SKM-1 treated with dmso at 0.1 percent for 144 hours (cell line): ENCODE results near the gene RBM39.
A peak's percentile ranks its signal among the peaks of the same experiment; 100 is the strongest.

Source experiments
- DNase-seq: peaks from one replicate; lab custom pipeline; 2025; ENCODE audit not compliant: unreplicated experiment; lab: John Stamatoyannopoulos, UW

RBM39 gene

GRCh38 chr20:35681960-35682359, 60.1 kb downstream of the RBM39 start:
- DNase-seq, result no peak

- peak; percentile 58 for DNase-seq
Measured at GRCh38 chr20:35680452-35681183, 61.4 kb downstream of the RBM39 start.

- DNase-seq, result no peak
Measured at GRCh38 chr20:35674921-35675320, 67.1 kb downstream of the RBM39 start.

GRCh38 chr20:35673884-35674283, 68.2 kb downstream of the RBM39 start:
- DNase-seq, result no peak

DNA sequence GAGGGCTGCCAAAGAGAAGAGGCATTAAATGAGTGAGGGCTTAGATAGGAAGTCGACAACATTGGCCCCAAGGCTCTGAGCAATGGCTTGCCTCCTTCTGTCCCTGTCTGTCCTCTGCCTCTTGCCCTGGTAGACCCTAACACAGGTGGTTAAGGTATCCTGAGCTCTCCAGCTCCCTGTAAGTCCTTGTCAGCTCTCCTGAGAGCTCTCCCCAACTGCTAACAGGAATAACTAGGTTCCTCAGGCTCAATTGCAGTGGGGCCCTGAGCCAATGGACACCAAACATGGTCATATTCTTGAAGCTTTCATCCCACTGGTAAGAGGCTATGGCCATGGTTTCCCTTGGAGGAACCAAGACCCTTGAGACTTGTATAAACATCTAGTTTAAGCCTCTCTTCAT, 72.4 kb downstream of the RBM39 start:
- no peak for DNase-seq

GRCh38 chr20:35669221-35669620, 72.8 kb downstream of the RBM39 start:
- DNase-seq, result no peak

DNA sequence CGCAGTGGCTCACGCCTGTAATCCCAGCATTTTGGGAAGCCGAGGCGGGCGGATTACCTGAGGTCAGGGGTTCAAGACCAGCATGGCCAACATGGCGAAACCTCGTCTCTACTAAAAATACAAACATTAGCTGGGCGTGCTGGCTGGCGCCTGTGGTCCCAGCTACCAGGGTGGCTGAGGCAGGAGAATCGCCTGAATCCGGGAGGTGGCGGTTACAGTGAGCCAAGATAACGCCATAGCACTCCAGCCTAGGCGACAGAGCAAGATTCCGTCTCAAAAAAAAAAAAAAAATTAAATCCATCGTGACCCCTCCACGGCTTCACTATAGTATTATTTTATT, 76.1 kb downstream of the RBM39 start:
- no peak for DNase-seq

DNA sequence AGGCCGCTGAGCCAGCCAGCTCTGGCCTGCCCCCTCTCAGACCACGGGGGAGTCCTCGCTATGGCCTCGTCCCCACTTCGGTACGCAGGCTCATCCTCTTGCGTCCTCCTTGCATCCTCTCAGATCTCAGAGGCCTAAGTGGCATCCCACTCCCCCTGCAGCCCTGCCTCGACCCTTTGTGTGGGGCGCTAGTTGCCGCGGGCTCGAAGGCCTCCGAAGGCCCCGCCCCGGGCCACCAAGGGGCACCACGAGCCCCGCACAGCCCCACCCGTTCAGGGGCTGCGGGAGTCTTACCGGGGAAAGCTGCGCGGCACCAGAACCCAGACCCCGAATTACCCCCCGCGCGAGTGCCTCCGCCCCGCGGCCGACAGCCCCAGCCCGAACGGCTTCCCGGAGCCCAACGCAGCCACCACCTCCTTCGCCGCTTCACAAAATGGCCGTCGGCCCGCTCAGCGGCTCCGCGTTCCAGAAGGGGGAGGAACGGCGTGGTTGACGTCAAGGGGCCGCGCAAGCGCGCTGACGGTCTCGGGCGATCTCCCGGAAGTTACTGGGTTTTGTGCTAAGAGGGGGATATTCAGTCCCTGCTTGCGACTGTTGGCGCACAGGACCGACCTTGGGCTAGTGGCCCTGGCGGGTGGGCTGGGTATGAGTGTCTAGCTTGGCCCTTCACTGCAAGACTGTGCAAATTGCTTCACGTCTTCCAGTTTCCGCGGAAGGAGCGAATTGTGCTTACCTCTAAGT, 77.4 kb downstream of the RBM39 start, which contains the start of the genes CPNE1 and RBM12:
TSS of gene CPNE1 (minus strand) at position 435 of the 741 bp plus-strand sequence. CDS start 31,977 bp downstream, outside the sequence.
TSS of gene RBM12 (minus strand) at position 435 of the 741 bp plus-strand sequence. CDS start 9,578 bp downstream, outside the sequence.
- peak; percentile 91 for DNase-seq

DNA sequence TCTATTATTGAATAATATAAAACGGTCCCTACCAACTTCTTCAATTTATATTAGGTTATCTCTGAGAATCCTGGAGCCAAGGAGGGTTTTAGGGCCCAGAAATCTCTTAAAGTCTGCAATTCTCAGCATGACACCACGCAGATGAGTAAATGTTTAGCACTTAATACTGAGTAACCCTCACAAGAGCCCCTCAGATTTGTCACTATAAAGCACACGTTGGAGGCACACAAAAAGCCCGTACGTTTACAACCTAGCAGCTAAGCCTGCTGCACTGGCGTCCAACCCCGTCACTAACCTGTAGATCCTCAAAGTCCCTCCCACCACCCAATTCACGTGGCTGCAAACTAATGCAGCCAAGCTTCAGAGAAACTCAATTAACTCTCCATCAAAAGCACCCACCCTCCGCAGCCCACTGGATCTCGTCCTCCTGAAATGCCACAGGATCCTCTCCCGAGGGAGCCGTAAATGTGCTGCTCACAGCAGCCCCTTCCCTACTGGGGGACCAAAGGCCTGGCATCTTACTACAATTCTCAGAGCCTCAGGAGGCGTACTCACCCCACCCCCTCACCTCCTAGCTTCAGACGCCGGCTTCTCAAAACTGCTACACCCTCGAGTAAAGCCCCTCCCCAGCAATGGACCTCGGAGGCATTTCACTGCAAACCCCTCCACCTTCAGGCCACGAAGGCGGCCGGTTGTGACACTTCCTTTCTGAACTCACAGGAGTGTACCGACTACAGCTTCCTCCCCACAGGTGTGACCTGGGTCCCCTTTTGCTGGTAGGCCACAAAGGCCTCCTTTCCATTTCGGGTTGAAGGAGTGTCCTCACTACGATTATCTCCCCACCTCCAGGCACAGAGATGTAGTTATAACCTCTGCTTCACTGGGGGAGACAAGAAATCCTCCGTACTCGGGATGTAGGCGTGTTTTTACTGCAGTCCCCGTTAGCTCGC, 78.3 kb downstream of the RBM39 start:
- DNase-seq, result peak; percentile 10

GRCh38 chr20:35662551-35662950, 79.5 kb downstream of the RBM39 start:
- no peak for DNase-seq

DNA sequence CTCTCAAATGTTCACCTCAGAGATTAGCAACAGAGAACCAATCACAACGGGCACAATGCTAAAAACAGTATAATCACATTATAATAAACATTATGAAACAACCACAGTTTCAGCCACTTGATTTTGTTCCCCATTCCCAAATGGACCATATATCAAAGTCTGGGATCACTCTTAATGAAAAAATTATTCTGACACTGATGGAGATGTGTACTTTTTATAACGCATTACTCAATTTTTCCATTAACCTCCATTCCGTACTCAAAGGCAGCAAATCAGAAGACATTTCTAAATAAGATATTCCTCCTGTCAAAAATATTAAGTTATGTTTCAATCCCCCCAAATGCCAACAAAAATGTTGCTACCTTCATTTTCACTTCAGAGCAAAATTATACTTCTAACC, 80.2 kb downstream of the RBM39 start:
- no peak for DNase-seq

GRCh38 chr20:35661053-35661452, 81.0 kb downstream of the RBM39 start:
- no peak for DNase-seq

DNA sequence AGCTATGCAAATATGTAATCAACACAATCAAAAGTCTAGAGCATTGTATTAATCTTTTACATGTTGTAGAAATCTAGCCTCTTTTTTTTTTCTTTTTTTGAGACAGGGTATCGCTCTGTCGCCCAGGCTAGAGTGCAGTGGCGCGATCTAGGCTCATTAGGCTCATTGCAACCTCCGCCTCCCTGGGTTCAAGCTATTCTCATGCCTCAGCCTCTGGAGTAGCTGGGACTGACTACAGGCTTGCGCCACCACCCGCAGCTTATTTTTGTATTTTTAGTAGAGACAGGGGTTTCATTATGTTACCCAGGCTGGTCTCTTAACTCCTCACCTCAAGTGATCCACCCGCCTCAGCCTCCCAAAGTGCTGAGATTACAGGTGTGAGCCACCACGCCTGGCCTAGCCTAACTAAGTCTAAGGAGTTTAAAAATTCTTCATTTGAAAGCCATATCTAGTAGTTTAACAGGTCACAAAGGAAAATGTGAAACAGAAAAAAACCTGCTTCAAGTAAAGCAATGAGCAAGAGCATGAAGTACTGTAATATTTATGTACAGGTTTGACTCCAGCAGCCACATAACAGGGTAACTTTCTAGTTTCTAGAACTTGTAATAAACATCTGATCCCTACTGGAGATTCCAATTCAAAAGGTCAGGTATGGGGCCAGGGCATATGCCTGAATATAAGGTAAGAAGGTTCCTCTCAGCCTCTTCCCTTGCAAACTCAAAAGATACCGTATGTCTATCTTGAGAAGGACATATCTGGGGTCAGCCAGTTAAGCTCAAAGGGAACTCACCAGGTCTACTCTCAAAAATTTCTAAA, 81.7 kb downstream of the RBM39 start:
- DNase-seq, result no peak

DNA sequence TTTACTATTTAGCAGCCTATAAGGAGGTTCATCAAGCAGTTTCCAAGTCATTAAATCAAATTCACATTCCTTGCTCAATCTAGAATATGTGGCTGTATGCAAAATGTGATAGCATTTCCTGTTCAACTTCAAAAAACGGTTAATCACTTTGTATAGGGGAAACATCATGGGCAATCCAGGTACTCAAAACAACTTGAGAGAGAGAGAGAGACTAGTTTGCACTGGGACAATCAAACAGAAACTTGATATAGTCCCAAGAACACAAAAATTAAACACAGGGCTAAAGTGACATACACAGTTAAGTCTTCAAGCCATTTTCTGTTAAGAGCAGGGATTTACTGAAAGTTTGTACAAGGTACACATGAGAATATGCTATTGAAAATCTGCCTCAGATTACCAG, 84.8 kb downstream of the RBM39 start:
- no peak for DNase-seq

DNA sequence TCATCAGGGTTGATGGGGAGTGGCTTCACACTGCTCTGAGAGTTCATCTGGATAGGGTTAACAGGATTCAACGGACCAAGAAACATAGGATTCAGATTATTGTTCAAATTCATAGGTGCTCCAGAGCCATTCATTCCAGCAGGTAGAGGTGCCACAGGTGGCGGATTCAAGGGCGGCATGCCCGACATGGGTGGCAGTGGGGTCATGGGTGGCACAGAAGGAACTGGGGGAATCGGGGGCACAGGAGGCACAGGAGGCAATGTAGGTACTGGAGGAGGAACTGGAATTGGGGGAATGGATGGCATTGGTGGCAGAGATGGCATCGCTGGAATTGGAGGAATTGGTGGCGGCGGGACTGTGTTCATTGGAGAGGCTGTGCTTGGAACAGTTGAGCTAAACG, 87.6 kb downstream of the RBM39 start:
- DNase-seq, result no peak

- no peak for DNase-seq
Measured at GRCh38 chr20:35653893-35654292, 88.2 kb downstream of the RBM39 start.
